Heart left ventricle (tissue), 16 donors: ENCODE results near the gene CXCL14. TPM values are rescaled to one million over a fixed set of nuclear protein-coding genes. Genes with fewer than 3 reads are reported as not detected.

Source experiments
- ATAC-seq, 4 donors: fragments of 200-7000 bp; cut with Tn5 transposase; one replicate each; pipeline ENCODE4 v1.9.1; 2020 to 2022; ENCODE audit warnings: moderate library complexity in 4 of 4, mild to moderate bottlenecking in 3 of 4, moderate number of reproducible peaks in 1 of 4
- DNase-seq, 5 donors: peaks; one replicate each; pipeline ENCODE4 v3.0.0-alpha.2; 2020
- H3K27ac ChIP-seq, 12 donors: fragments of 200-600 bp; sonication (generic) in 4 of 12; one replicate each; pipeline versions ENCODE4 v1.5.0 to v1.8.0; 2016 to 2022; ENCODE audit warnings: mild to moderate bottlenecking in 2 of 12
- H3K27me3 ChIP-seq, 9 donors: fragments of 200-600 bp; sonication (generic) in 2 of 9; one replicate each; pipeline versions ENCODE4 v1.5.1 to v1.8.0; 2016 to 2022; ENCODE audit warnings: mild to moderate bottlenecking in 3 of 9
- H3K36me3 ChIP-seq, 9 donors: fragments of 200-600 bp; sonication (generic) in 2 of 9; one replicate each; pipeline versions ENCODE4 v1.5.0 to v1.8.0; 2018 to 2022; ENCODE audit warnings: mild to moderate bottlenecking in 2 of 9
- H3K4me1 ChIP-seq, 12 donors: fragments of 200-600 bp; sonication (generic) in 4 of 12; one replicate each; pipeline versions ENCODE4 v1.5.0 to v1.8.0; 2016 to 2022; ENCODE audit warnings: mild to moderate bottlenecking in 3 of 12
- H3K4me3 ChIP-seq, 12 donors: fragments of 200-600 bp; sonication (generic) in 4 of 12; one replicate each; pipeline versions ENCODE4 v1.5.0 to v1.8.0; 2017 to 2022; ENCODE audit warnings: mild to moderate bottlenecking in 9 of 12, moderate library complexity in 4 of 12
- H3K9me3 ChIP-seq, 12 donors: fragments of 200-600 bp; sonication (generic) in 4 of 12; one replicate each; pipeline versions ENCODE4 v1.5.0 to v1.8.0; 2016 to 2022; ENCODE audit warnings: mild to moderate bottlenecking in 1 of 12
- POLR2A ChIP-seq, 2 donors: fragments of 450-650 bp; IDR thresholded peaks; one replicate each; pipeline ENCODE4 v1.6.1; 2017; ENCODE audit warnings: antibody characterized with exemption in 2 of 2, mild to moderate bottlenecking in 2 of 2, moderate library complexity in 2 of 2
- WGBS, 4 donors: extraction: QIAGEN DNeasy Blood & Tissue Kit in 2 of 4; methylation state at CpG; one replicate each; pipeline versions ENCODE4 v1.1.5 to v1.1.7; 2013 to 2018; 5-methylcytosine and 5-hydroxymethylcytosine counted together
- intact Hi-C, 10 donors: fragments of 100-400 bp; cut with DNase I; formaldehyde crosslinking; loops; one replicate each; pipeline versions ENCODE4 v1.11.1 to v1.14.2; 2022
- polyA plus RNA-seq, 2 donors: library from polyadenylated mRNA; stranded (reverse); fragments of 200-250 nt; gene quantifications; one replicate each; pipeline ENCODE4 v1.2.3, GENCODE V29; 2013
- total RNA-seq, 9 donors: library from RNA; depleted of rRNA in 2 of 9; stranded (reverse); fragments of >200 nt in 2 of 9; fragmentation: NEBNext Ultra II Directional in 3 of 9; extraction: Animal tissue kit (Norgen Biotek cat#: 25700) in 3 of 9; gene quantifications; one replicate each; pipeline versions ENCODE4 v1.1.0 to v1.2.4, GENCODE V29; 2016 to 2023
- TF ChIP-seq, protein P1 (sequence below), 12 donors: fragments of 200-600 bp; sonication (generic) in 4 of 12; IDR thresholded peaks; one replicate each; pipeline versions ENCODE4 v1.5.0 to v1.8.0; 2018 to 2022; ENCODE audit warnings: antibody characterized with exemption in 12 of 12, mild to moderate bottlenecking in 5 of 12
- donor health status: ischemic (EF 13 %, LVEDD 7.1; RV severe dilation, severe dysfunction).
- donor health status: healthy with polysubstance abuse.
- donor health status: DM: no; HTN: yes; CAD: no.
- donor health status: DM: no; HTN: no; CAD: no.
- donor health status: ischemic (EF 25% LVEDD 6.9; RV normal size, moderate dysfunction).
- donor health status: ischemic (EF 25% LVEDD 5.7; RV mildly dilated, moderate dysfunction).
- donor health status: healthy.
- donor health status: DM: yes; HTN: yes; CAD: no.
- donor health status: ischemic (EF 35%, LVEDD 5.7; RV mildly dilated, moderate dysfunction).
- donor health status: nonischemic (EF 11% LVEDD 7.7; RV severe dilation, severe dysfunction).
- donor health status: DM: yes; HTN: yes; CAD: no.
- donor health status: PGD.
- donor health status: ischemic (EF 29% LVEDD 5.4; RV normal size, mild dysfunction).
- donor health status: nonischemic (EF 23%, LVEDD 6.1; RV moderate dilation, normal function).

CXCL14 gene
- total and polyA plus RNA-seq, 11 donors = 0.22 to 31.8 (median 0.69) TPM

GRCh38 chr5:135582099-135582781 lies 3.4 kb upstream of the CXCL14 start:
- TF ChIP-seq POLR2A (IDR thresholded peaks at IDR 0.05) = no peak
- TF ChIP-seq, protein P1, sequence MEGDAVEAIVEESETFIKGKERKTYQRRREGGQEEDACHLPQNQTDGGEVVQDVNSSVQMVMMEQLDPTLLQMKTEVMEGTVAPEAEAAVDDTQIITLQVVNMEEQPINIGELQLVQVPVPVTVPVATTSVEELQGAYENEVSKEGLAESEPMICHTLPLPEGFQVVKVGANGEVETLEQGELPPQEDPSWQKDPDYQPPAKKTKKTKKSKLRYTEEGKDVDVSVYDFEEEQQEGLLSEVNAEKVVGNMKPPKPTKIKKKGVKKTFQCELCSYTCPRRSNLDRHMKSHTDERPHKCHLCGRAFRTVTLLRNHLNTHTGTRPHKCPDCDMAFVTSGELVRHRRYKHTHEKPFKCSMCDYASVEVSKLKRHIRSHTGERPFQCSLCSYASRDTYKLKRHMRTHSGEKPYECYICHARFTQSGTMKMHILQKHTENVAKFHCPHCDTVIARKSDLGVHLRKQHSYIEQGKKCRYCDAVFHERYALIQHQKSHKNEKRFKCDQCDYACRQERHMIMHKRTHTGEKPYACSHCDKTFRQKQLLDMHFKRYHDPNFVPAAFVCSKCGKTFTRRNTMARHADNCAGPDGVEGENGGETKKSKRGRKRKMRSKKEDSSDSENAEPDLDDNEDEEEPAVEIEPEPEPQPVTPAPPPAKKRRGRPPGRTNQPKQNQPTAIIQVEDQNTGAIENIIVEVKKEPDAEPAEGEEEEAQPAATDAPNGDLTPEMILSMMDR (IDR thresholded peaks at IDR 0.05) = no peak
- peaks cover 14 to 85% (median 53%) of the 10 kb centered on the region in 9 donors for H3K27me3 ChIP-seq
- 44 to 54% (median 51%) methylated on average over 6 of the region's 6 CpGs for WGBS, 4 donors
- no peak overlapping the region for H3K27ac ChIP-seq
- no peaks in the 10 kb centered on the region for H3K36me3 ChIP-seq
- no peak overlapping the region for H3K4me3 ChIP-seq
- H3K9me3 ChIP-seq = peaks cover 0 to 20% (median 0%) of the 10 kb centered on the region in 12 donors
- no peak for ATAC-seq
- DNase-seq = no peak
- H3K4me1 ChIP-seq = peaks cover 0 to 11% (median 0%) of the 10 kb centered on the region in 12 donors
- intact Hi-C loops = no loop called here

- peak overlapping the region in 7 of 12 donors; percentile 12 to 30 (median 19) for H3K4me3 ChIP-seq
- peaks cover 0 to 11% (median 0%) of the 10 kb centered on the region in 12 donors for H3K4me1 ChIP-seq
- H3K36me3 ChIP-seq = no peaks in the 10 kb centered on the region
- no peak overlapping the region for H3K27ac ChIP-seq
- no peak for TF ChIP-seq POLR2A (IDR thresholded peaks at IDR 0.05)
- TF ChIP-seq, protein P1 (IDR thresholded peaks at IDR 0.05) = no peak
- peaks cover 19 to 81% (median 50%) of the 10 kb centered on the region in 9 donors for H3K27me3 ChIP-seq
- H3K9me3 ChIP-seq = peaks cover 0 to 24% (median 0%) of the 10 kb centered on the region in 12 donors
- no peak for DNase-seq
- WGBS, 4 donors = 3 to 6% (median 5%) methylated on average over 14 to 21 of the region's 21 CpGs
- intact Hi-C loops = no loop called here
- ATAC-seq = no peak
Observed at GRCh38 chr5:135578305-135578684, 496 bp downstream of the CXCL14 start.

GRCh38 chr5:135577421-135577820 lies 1.4 kb downstream of the CXCL14 start:
- intact Hi-C loops = no loop called here
- Histone ChIP-seq H3K4me3 (no peak overlapping the region), H3K27ac (no peak overlapping the region), H3K27me3 (peaks cover 19 to 76% (median 49%) of the 10 kb centered on the region in 9 donors), H3K36me3 (no peaks in the 10 kb centered on the region), H3K4me1 (peaks cover 0 to 11% (median 0%) of the 10 kb centered on the region in 12 donors), H3K9me3 (peaks cover 0 to 24% (median 0%) of the 10 kb centered on the region in 12 donors)
- ATAC-seq (no peak), DNase-seq (no peak)
- WGBS, 4 donors = 41 to 55% (median 46%) methylated on average over 8 of the region's 8 CpGs
- TF ChIP-seq, protein P1 (IDR thresholded peaks at IDR 0.05) = no peak
- TF ChIP-seq POLR2A (IDR thresholded peaks at IDR 0.05) = no peak

DNA sequence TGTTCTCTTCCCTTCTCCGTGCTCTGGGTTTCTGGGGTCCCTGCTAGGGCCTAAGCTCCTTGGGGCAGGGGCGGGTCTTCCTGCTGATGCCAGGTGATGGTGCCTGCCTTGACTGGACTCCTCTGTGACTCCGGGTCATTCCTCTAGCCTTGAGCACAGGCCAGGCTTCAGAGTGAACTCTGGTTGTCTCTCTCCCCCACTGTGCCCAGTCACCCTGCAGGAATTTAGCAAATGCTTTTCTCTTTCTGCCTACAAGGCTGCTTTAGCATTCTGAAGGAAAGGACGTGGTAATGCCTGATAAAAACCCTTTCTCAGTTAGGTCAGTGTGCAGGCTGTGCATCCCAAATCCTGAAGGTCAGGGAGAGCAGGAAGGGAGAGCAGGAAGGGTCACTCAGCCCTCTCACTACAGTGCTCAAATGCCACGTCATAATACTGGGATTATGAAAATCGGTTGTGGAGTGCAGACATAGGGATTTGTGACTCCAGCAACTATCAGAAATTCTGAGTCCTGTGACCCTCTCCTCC lies 2.7 kb downstream of the CXCL14 start:
- intact Hi-C loops = no loop called here
- Histone ChIP-seq H3K27ac (no peak overlapping the region), H3K36me3 (no peaks in the 10 kb centered on the region), H3K9me3 (peaks cover 0 to 24% (median 0%) of the 10 kb centered on the region in 12 donors), H3K27me3 (peaks cover 19 to 71% (median 37%) of the 10 kb centered on the region in 9 donors), H3K4me3 (no peak overlapping the region), H3K4me1 (peaks cover 0 to 11% (median 0%) of the 10 kb centered on the region in 12 donors)
- TF ChIP-seq, protein P1 (IDR thresholded peaks at IDR 0.05) = no peak
- TF ChIP-seq POLR2A (IDR thresholded peaks at IDR 0.05) = no peak
- ATAC-seq (no peak), DNase-seq (no peak)
- 49 to 51% (median 50%) methylated on average over 6 of the region's 6 CpGs for WGBS, 4 donors
